Measurements from ENCODE around the gene GRIN3B. TPM values are rescaled to one million over a fixed set of nuclear protein-coding genes. Genes with fewer than 3 reads are reported as not detected.
A peak's percentile ranks its signal among the peaks of the same experiment; 100 is the strongest.

The GRIN3B gene
- total and polyA plus RNA-seq, 2 of the 8 experiments (the other 6 are each of a cell fraction or from before 2014, with no cell fraction given) = 0.45 to 1.0 TPM

DNA sequence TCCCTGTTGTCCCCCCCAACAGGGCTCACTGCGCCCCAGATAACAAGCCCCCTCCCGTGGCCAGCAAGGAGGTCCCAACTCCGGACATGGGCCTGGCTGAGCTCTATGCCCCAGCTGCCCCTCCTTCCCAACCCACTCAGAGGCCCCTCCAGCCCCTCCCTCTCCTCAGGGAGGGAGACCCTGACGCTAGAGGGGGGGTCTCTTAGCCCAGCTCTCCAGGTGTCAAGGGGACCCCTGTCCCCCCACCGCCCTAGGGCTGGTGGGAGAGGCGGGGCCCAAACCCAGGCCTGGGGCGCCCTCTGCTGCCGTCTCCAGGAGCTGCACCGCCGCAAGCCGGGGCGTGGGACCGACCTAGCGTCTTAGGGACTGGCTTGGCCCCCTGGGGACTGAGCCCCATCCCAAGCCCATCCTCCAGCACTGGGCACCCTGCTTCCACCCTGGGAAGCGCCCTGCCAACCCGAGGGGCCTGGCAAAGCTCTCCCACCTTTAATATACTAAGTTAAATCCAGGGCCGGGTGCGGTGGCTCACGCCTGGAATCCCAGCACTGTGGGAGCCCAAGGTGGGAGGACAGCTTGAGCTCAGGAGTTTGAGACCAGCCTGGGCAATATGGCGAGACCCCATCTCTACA, 1.4 kb downstream of the GRIN3B start:
- FAIRE-seq = no peak
- H2AFZ ChIP-seq (ENCODE audit: low read length) = no peak overlapping the region
- TF ChIP-seq JUN (IDR thresholded peaks at IDR 0.05; ENCODE audit: low read depth, low read length) = no peak
- no peak for TF ChIP-seq TAF7 (optimal IDR thresholded peaks at IDR 0.05; ENCODE audit: borderline replicate concordance, low read depth, low read length)
- TF ChIP-seq YY1 (IDR thresholded peaks at IDR 0.05; ENCODE audit: low read depth, low read length) = 0 out of 2 replicates have a peak, but pooled peaks have one; percentile 9
- TF ChIP-seq RNF2 (IDR thresholded peaks at IDR 0.05; ENCODE audit: borderline replicate concordance, low read depth, low read length, missing control alignments, poor library complexity, severe bottlenecking) = no peak
- no peak for TF ChIP-seq SIX5 (IDR thresholded peaks at IDR 0.05; ENCODE audit: low read depth, low read length)
- no peak for TF ChIP-seq TBP (IDR thresholded peaks at IDR 0.05; ENCODE audit: low read depth, low read length)
- TF ChIP-seq SAP30 (IDR thresholded peaks at IDR 0.05; ENCODE audit: insufficient read depth, insufficient replicate concordance, low read length) = no peak
- TF ChIP-seq, protein P1, sequence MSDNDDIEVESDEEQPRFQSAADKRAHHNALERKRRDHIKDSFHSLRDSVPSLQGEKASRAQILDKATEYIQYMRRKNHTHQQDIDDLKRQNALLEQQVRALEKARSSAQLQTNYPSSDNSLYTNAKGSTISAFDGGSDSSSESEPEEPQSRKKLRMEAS (IDR thresholded peaks at IDR 0.05) = peak; percentile 29; the same call in 1 of the 2 replicates
- TF ChIP-seq SIN3A (conservative IDR thresholded peaks at IDR 0.05 in 1 of 2, IDR thresholded peaks at IDR 0.05 in 1 of 2; ENCODE audit: low read depth in 1 of 2, low read length in 2 of 2) = no peak

More for the DNA sequence above, 1.4 kb downstream of the GRIN3B start:
- peaks cover 0 to 3% of the 10 kb centered on the region in 2 experiments for H4K20me1 ChIP-seq (replicated peaks in 1 of 2; ENCODE audit: control insufficient read depth in 1 of 2, insufficient read depth in 2 of 2, low read length in 2 of 2)
- no peak overlapping the region for H3K23ac ChIP-seq (ENCODE audit: insufficient read length)
- H3K9me3 ChIP-seq (ENCODE audit: insufficient read depth in 2 of 2, low read depth in 1 of 2, low read length in 1 of 2) = no peaks in the 10 kb centered on the region
- no peak overlapping the region for H2BK15ac ChIP-seq (ENCODE audit: low read length)
- peak overlapping the region in 1 of 4 experiments; percentile 67; a peak in 2 of 8 replicates for H3K4me3 ChIP-seq (ENCODE audit: extremely low read depth in 1 of 4, insufficient read depth in 2 of 4, low read depth in 3 of 4, low read length in 4 of 4)
- H3K27me3 ChIP-seq (replicated peaks in 1 of 4; ENCODE audit: control insufficient read depth in 3 of 4, extremely low read depth in 1 of 4, insufficient read depth in 3 of 4, low read length in 3 of 4) = peaks cover 6 to 33% (median 19%) of the 10 kb centered on the region in 4 experiments
- no peak overlapping the region for H3K14ac ChIP-seq (ENCODE audit: insufficient read length)
- H4K91ac ChIP-seq (replicated peaks; ENCODE audit: insufficient read length, low read length) = no peak overlapping the region
- H4K8ac ChIP-seq (ENCODE audit: extremely low read depth, insufficient read depth, low read length) = no peak overlapping the region
- H3K4me2 ChIP-seq (ENCODE audit: insufficient read depth in 1 of 2, low read depth in 2 of 2, low read length in 2 of 2) = peak overlapping the region; percentile 53 to 72; a peak in 1 of 4 replicates
- no peak overlapping the region for H2BK5ac ChIP-seq (ENCODE audit: low read depth, low read length)
- H3K9ac ChIP-seq (replicated peaks in 1 of 4; ENCODE audit: extremely low read depth in 1 of 4, low read depth in 3 of 4, low read length in 3 of 4) = no peak overlapping the region
- no peak overlapping the region for H4K5ac ChIP-seq (ENCODE audit: insufficient read length, low read depth, low read length)
- DNase-seq (ENCODE audit: low read depth in 1 of 2, low spot score in 2 of 2) = peak in 1 of 2 experiments; percentile 96
- WGBS, 2 experiments (ENCODE audit: extremely low coverage in 1 of 2, insufficient coverage in 1 of 2, insufficient read length in 1 of 2, insufficient replicate concordance in 2 of 2, low coverage in 1 of 2, low lambda C conversion rate in 2 of 2, missing lambda C conversion rate in 1 of 2) = 19% methylated on average over 15 of the region's 20 CpGs; no CpG with 5 or more reads in 1 of the 2 experiments
- H3K36me3 ChIP-seq (ENCODE audit: control insufficient read depth in 2 of 4, insufficient read depth in 4 of 4, low read length in 3 of 4) = no peaks in the 10 kb centered on the region
- no peak overlapping the region for H3K56ac ChIP-seq (replicated peaks; ENCODE audit: insufficient read length, low read depth, low read length)
- H2BK120ac ChIP-seq (replicated peaks; ENCODE audit: low read depth, low read length) = no peak overlapping the region
- ChIA-PET POLR2A (ENCODE audit: partially characterized antibody) (interaction anchor here (1.1 kb wide), 1 partner anchor 88 kb away, joined by 3 read pairs; no protein-coding TSS in a partner anchor), CTCF (ENCODE audit: partially characterized antibody) (interaction anchor here (0.7 to 1.0 kb wide), 6 partner anchors 35 to 402 kb away, joined by 3 to 4 read pairs (median 3); no protein-coding TSS in a partner anchor)
- no peaks in the 10 kb centered on the region for H3K79me1 ChIP-seq (ENCODE audit: low read depth, low read length)
- no peaks in the 10 kb centered on the region for H3K79me2 ChIP-seq (ENCODE audit: control insufficient read depth in 1 of 2, insufficient read depth in 2 of 2, low read length in 2 of 2)
- no peak overlapping the region for H2BK12ac ChIP-seq (ENCODE audit: low read depth, low read length)
- H3K23me2 ChIP-seq (ENCODE audit: low read depth, low read length) = peaks cover 2% of the 10 kb centered on the region; the same call in 1 of the 2 replicates
- no peak overlapping the region for H3K4ac ChIP-seq (replicated peaks; ENCODE audit: insufficient read length, low read depth, low read length)
- no peak overlapping the region for H3K18ac ChIP-seq (ENCODE audit: extremely low read depth, low read length)
- peaks cover 0 to 4% (median 1%) of the 10 kb centered on the region in 4 experiments; a peak in 3 of 7 replicates for H3K4me1 ChIP-seq (replicated peaks in 1 of 4; ENCODE audit: control insufficient read depth in 3 of 4, insufficient read depth in 4 of 4, low read length in 3 of 4)
- no peak overlapping the region for H2BK20ac ChIP-seq (ENCODE audit: low read length)
- no peak overlapping the region for H3K27ac ChIP-seq (ENCODE audit: low read depth, low read length)
- no peak overlapping the region for H2AK5ac ChIP-seq (ENCODE audit: low read depth, low read length)

All from H1 (cell line).